ENCODE measurements around the gene INPP5A.
A peak's percentile ranks its signal among the peaks of the same experiment; 100 is the strongest.

Gene INPP5A

DNA sequence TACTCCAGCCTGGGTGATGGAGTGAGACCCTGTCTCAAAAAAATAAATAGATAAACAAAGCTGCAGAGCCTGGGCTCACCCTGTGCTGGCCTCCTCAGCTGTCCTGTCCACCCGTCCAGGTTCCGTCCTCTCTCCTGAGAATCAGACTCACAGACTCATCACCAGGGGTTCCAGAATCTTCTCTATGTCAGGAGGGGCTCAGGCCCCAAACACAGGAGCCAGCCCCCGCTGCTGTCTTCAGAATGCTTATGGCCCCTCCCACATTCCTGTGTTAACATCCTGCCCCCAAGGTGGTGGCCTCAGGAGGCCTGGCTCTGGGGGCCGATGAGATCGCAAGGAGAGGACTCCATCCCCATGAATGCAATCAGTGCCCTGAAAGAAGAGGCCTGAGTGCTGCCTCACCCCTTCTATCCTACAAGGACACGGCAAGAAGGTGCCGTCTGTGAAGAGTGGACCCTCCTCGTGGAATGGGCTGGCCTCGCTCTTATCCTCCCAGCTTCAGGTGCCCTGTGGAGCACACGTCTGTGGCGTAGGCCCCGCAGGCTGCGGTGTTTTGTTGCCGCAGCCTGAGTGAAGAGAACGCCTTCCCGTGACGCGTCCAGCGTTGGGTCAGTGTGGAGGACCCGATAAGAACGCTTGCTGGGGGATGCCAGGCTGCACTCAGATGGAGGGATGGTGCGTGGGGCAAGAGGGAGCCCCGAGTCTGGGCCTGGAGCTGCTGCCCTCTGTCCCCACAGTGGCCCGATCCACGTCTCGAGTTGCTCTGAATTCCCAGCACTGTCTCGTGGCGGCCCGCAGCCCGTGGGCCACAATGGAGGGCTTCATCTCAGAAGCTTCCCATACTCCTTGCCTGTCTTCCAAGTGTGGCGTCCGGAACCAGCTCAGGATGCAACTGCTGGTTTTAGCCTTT, 77.1 kb downstream of the INPP5A start:
- DNase-seq (ENCODE audit: low spot score): no peak

DNA sequence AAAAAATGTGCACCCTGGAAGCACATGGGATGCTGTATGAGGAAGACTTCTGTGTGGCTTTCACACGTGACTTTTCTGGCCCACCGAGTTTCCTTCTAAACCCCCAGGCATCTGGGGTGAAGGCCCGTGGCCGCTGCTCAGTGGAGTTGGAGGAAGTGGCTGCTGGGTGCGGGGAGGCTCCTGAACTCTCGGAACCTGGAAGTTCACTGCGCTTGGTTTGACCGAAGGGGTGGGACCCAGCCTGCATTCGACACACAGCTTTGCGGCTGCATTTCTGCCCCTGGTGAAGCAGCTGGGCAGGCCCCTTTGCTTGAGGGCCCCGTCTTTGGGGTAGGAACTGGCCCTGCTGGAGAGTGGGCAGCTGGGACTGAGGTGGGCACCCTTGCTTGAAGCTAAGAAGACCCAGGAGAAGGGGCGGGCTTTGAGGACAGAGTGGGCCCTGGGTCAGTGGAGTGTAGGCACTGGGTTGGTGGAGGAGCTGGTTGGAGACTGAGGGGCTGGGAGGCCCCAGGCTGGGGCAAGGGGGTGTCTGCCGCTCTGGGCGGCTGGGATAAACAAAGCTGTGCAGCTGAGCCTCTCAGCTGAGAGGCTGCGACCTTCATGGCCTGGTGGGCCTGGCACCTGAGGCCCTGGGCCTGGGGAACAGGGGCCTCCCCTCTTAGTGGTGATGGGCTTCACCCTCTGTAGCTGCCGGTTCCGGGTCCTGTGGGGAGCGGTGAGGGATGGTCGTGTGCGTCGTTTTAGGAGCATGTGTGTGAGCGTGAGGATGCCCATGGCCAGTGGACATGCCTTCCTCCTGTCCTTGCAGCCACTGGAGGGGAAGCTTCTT, 78.0 kb downstream of the INPP5A start:
- no peak for DNase-seq (ENCODE audit: low spot score)

DNA sequence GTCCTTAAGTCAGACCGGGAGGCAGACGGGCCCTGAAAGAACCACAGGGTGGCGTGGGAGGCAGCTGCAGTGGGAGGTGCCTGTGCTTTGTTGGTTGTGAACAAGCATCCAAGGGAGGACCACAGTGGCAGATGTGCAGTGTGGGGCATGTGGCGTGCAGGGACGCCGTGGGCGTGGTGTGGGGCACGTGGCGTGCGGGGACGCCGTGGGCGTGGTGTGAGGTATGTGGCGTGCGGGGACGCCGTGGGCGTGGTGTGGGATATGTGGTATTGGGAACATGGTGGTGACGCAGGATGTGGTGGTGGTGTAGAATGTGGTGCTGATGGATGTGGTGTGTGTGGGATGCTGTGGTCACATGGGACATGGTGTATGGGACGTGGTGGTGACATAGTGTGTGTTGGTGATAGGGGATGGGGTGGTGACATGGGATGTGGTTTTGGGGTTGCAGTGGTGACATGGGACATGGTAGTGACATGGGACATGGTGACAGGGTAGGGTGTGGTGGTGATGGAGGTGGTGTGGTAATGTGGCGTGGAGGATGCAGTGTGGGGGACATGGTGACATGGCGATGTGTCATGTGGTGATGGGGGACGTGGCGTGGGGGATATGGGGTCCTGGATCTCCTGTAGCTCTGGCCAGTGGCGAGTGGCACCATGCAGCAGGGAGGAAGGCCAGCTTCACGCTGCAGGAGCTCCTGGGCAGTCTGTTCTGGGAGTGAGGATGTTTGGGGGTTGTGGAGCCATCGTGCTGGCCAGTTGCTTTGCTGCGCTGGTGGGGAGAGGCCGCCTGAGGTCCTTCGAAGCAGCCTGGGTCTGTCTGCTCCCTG, 78.8 kb downstream of the INPP5A start:
- no peak for DNase-seq (ENCODE audit: low spot score)

DNA sequence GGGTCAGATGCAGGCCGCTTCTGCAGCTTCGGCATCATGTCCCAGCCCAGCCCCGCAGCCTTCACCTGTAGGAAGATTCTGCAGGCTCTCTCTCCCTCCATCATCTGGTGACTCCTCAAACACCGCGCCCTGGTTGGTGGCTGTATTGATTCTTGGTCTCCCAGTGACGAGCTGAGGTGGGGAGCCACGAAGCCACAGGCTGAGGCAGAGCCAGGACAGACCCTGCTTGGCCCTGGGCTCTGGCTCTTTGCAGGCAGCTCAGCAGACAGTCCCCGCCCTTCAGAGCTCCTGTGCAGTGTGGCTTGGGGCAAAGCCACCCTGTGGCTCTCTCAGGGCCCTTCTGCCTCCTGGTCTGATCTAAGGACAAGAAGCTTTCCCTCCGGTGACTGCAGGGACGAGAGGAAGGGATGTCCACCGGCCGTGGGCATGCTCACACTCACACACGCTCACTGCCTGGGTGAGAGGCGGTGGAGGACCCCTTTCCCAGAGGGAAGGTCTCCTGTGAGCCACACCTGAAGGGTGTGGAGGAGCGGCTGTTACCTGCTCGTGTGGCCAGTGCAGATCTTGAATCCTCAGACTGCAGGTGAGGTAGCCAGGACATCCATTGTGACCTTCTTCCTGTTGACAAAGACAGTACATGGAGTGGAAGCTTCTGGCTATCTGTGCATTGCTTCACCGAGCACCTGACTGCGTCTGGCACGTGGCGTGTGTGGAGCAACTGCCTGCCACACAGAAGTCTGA, 79.6 kb downstream of the INPP5A start:
- no peak for DNase-seq (ENCODE audit: low spot score)

DNA sequence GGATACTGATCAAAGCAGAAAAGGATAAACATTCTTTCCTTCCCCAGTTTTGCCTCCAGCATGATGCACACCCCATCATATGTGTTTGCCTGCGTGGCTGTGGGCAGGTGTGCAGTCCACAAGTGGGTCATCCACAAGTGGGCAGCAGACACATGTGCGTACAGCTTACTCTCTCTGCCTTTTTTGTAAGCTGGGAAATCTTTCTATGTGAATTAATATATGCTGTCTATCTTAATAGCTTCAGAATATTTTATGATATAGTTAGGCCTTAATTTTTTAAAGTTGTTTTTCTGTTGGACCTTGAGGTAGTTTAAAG, 80.1 kb downstream of the INPP5A start:
- DNase-seq (ENCODE audit: low spot score): no peak

DNA sequence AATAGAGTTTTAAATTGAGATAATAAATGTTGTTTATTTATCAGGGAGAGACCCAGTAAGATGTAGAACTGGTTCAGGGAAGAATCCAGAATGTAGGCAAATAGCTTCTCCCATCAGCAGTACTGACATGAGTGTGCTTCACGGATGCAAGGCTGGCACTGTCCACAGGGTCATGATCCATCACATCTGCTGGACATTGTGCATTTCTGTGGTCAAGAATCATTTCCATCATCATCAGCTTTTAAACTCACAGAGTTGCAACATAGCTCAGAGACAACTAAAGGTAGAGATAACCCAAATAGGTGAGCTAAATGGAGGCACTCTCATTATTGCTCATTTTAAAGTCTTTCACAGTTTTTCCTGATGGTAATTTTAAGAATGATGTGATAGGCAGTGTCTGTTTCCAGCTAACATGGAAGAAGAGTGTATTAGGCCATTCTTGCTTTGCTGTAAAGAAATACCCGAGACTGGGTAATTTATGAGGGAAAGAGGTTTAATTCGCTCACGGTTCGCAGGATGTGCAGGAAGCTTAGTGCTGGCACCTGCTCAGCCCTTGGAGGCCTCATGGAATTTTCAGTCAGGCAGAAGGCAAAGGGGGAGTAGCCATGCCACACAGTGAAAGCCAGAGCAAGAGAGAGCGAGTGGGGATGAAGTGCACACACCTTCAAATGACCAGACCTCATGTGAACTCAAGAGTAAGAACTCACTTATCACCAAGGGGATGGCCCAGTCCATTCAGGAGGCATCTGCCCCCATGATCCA, 80.8 kb downstream of the INPP5A start:
- no peak for DNase-seq (ENCODE audit: low spot score)

DNA sequence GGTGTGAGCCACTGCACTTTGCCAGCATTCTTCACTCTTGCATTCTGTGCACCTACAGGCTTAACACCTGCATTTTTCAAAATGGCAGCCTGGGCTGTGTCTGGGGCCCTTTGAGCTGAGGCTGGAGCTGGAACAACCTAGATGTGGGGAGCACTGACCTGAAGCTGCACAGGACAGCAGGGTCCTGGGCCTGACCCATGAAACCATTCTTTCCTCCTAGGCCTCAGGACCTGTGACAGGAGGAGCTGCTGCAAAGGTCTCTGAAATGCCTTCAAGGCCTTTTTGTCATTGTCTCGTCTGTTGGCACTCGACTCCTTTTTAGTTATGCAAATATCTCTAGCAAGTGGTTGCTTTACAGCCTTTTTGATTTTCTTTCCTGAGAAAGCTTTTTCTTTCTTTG, 82.3 kb downstream of the INPP5A start:
- no peak for DNase-seq (ENCODE audit: low spot score)

DNA sequence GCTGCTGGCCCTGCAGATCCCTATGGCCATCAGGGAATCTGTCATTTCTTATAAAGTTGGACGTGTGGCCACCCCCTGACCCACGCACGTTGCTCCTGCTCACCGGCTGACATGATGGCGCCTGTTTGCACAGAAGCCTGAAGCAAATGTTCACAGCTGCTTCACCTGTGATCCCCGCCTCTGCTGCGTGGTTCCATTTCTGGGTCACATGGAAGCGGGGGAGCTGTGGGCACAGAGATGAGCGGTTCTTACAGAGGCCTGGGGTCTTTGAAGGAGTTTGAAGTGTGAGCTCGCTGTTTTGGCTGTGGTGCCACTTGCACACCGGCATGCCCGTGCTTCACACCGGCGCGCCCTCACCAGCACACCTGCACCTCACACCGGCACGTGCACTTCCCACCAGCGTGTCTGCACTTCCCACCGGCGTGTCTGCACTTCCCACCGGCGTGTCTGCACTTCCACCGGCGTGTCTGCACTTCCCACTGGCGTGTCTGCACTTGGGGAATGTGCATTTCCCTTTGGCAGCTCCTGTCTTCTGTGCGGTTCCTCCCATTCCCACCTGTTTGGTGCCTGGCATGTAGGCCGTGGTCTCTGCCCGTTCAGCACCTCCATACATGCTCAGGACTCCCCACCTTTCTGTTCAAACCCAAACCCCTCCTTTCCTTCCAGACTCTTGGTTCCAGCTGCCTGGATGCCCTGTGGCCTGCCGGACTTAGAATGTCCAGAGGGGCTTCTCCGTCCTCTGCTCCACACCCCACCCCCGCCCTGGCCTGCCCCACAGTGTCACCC, 86.7 kb downstream of the INPP5A start:
- no peak for DNase-seq (ENCODE audit: low spot score)

DNA sequence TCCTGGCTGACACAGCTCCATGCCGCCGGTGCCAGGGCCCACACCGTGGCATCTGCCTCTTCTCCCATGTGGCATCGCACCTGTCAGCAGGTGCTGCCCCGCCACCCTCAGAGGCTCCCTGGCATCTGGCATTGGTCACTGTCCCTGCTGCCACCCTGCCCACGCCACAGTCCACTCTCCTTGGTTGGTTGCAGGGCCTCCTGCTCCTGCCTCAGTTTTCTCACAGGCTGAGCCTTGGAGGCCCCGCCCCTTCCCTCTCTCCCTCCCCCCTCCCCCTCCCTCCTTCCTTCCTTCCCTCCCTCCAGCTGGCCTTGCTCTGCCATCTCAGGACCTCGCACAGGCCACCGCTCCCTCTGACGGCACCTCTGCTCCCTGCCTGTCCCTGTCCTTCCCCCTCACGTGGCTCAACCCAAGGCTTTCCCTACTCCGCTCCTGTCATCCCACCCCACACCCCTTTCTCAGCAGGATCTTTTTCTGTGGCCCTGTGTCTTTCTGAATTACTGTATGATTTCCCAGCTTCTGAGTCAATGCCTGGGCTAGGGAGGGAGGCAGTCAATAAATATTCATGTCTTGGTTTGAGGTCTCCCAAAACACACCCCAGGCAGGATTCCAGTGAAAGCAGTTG, 87.4 kb downstream of the INPP5A start:
- DNase-seq (ENCODE audit: low spot score): peak; percentile 62

DNA sequence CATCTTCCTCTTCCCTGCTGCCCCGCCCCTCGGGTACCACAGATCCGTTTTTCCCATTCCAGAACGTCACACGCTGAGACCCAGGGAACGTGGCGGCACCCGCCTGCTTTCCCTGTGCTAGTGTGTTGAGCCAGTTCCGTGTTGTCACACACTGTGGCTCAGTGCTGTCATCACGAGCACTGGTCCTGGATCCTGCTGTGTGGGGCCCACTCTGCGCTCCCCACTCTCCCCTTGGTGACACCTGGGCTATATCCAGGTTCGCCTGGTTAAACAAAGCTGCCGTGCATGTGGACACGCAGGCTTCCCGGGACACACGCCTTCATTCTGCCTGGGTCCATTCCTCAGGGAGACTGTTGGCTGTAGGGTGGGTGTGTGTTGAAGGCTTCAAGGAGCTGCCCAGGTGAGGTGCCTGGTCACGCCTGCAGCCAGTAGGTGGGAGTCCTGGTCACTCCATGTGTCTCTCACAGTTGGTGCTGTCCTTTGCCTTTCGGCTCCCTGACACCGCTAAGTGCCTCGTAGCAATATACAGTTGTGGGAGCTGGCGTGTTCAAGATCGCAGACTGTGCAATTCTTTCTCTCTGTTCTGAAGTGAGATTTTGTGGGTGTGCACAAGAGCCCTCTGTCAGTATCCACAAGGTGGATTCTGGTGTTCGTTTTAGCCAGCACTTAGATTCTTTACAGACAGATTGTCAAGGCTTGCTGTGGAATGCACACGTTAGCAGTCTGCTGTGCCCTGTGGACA, 88.6 kb downstream of the INPP5A start:
- no peak for DNase-seq (ENCODE audit: low spot score)

DNA sequence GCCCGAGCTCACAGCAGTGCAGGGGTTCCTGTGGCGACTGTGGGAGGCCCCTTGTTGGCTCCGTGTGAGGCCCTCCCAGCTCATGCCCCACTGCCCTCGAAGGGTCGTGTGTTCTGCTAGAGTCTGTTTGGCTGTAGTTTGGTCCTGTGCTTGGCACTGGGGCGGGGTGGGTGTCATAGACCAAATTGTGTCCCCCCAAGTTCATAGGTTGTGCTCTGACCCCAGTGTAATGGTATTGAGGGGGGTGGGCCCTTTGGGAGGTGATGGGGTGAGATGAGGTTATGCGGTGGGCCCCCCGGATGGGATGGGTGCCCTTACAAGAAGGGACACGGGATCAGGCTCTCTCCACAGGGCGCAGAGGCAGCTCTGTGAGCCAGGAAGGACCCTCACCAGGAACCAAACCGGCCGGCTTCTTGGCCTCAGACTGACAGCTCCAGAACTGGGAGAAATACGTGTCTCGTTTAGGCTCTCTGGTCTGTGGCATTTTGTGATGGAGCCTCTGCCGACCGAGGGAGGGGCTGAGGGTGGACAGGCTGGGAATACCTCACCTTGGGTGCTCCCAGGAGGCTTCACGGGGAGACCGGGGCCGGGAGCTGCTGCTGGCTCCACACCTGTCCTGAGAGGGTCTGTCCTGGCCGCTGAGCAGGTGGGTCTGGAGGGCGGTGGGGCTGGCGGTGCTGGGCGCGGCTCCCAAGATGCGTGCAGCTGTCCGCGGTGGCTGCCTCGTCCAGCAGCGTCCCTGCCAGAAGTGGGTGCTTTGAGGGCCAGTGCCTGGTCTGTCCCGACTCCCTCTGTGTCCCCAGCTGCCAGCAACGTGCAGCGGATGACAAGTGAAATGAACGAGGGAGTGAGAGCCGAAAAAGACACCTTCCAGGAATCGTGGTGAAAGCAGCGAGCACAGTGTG, 89.4 kb downstream of the INPP5A start:
- DNase-seq (ENCODE audit: low spot score): no peak

DNA sequence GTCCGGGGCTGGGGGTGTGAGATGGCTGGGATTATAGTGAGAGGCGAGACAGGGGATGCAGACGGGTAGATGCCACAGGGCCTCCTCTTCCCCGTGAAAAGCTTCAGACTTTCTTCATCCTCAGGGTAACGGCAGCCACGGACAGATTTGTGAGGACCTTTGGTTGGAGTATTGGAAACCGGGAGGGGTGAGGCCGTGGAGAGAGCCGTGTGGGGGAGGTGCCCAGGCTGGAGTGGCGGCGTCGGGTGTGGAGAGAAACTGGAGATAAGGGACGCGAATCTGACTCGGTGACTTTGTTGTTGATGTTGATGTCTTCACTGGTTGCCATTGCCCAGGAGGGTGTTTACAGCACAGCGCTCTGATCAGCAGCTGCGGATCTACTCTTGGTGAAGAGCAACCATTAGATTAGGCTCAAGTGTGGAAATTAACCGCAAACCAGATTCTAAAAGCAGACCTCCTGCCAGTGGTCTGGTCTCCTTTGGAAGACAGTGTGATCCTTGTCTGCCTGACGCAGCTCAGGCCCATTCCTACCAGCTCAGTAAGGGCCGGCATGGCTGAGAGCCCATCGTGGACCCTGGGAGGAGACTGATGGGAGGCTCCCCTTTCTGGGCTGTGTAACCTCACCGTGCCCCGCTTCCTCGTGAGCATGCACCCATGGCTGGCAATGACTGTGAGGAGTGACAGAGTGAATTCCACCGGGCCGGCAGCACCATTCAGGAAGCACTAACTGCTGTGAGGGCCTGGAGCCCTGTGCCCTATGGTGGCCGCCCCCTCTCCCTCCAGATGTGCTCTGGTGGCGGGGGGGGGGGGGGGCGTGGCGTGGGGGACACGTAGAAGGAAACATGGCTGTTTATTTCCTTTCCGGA, 90.3 kb downstream of the INPP5A start:
- DNase-seq (ENCODE audit: low spot score): no peak

DNA sequence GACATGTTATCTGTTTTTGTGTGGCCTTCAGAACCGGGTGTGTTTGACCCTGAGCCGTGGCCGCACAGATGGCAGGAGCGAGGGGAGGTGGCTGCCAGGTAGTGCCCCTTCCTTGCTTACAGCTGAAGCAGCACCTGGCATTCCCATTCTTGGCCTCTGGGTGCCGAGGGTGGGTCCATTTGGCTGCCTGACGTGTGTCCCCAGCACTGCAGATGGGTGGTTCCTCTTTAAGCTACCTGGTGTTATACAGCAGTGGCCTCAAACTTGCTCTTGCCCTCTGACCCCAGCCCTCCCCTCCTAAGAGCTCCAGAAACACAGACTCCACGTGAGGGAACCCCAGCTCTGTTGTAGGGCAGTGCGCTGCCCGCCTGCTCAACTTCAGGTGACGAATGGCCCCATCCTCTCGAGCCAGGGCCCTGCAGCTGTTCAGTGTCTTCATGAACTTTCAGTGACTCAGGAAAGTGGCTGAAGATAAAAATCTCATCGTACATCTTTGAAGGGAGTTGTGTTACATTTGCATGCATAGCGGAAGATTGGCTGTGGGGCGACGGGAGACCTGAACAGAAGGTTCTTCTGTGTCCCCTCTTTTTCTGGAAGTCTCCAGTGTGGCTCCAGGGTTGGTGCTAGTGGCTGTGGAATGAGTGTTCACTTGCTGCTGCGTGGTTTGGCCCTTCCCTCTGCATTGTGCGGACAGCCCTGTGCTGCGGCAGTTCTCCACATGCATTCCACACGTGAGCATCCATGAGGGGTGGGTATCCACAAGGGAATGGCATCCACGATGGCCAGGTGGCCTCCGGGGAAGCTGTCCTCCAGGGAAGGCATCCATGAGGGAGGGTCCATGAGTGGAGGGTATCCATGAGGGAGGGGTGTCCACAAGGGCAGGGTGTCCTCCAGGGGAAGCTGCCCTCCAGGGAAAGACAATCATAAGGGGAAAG, 91.6 kb downstream of the INPP5A start:
- no peak for DNase-seq (ENCODE audit: low spot score)

DNA sequence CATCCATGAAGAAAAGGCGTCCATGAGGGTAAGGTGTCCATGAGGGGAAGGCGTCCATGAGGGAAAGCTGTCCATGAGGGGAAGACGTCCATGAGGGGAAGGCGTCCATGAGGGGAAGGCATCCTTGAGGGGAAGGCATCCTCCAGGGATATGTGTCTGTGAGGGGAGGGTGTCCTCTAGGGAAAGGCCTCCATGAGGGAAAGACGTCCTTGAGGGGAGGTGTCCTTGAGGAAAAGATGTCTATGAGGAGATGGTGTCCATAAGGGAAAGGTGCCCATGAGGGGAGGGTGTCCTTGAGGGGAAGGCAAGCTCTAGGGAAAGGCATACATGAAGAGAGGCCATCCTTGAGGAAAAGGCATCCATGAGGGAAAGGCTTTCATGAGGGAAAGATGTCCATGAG, 92.6 kb downstream of the INPP5A start:
- no peak for DNase-seq (ENCODE audit: low spot score)

DNA sequence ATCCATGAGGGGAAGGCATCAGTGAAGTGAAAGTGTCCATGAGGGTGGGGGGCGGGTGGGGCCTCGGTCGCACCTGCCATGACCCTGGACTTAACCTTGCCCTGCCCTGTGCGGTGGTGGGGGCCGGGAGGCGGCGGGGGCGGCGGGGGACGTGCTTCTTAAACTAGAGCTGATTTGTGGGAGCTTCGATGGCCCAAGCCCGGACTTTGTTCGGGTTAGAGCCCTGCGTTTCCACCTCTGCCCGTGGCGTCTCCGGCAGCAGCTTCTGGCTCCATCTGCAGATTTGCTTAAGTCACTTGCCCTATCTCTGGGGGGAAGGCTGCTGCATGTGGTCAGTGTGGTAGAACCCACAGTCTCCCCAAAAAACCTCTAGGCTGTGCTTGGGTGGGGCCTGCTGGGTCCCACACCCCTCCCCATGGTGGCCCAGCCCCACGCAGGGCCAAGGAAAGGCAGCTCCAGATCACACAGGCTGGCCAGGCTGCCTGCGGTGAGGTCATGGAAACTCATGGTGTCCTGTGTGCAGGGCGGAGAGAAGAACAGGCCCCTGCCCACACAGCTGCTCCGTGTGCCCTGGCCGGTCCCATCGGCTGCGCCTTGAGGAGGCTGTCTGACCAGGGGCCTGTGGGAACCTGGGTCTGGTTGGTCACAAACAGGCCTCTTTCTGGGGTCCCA, 93.2 kb downstream of the INPP5A start:
- no peak for DNase-seq (ENCODE audit: low spot score)
